H9 (cell line): ENCODE measurements around the gene STRADA. TPM values are rescaled to one million over a fixed set of nuclear protein-coding genes. Genes with fewer than 3 reads are reported as not detected.

Source experiments
- DNase-seq: peaks from one replicate; pipeline ENCODE4 v3.0.0-alpha.2; 2017
- H2AFZ ChIP-seq: one replicate; pipeline ENCODE4 v1.6.1; 2013; ENCODE audit warnings: mild to moderate bottlenecking, low read length, control low read depth, moderate library complexity
- H2AK5ac ChIP-seq: 2 replicates; pipeline ENCODE4 v1.6.1; 2013; ENCODE audit warnings: low read length, control low read depth, mixed read lengths; ENCODE audit not compliant: insufficient read length
- H2BK120ac ChIP-seq: one replicate; pipeline ENCODE4 v1.6.1; 2013; ENCODE audit warnings: low read depth, mild to moderate bottlenecking, low read length, control low read depth, inconsistent platforms; ENCODE audit not compliant: poor library complexity, severe bottlenecking
- H2BK12ac ChIP-seq: 2 replicates; pipeline ENCODE4 v1.6.1; 2013; ENCODE audit warnings: low read length, control low read depth, mixed read lengths, low read depth; ENCODE audit not compliant: insufficient read length
- H2BK15ac ChIP-seq: 2 replicates; pipeline ENCODE4 v1.6.1; 2013; ENCODE audit warnings: low read depth, low read length, control low read depth
- H2BK20ac ChIP-seq: one replicate; pipeline ENCODE4 v1.6.1; 2013; ENCODE audit warnings: low read depth, mild to moderate bottlenecking, low read length, control low read depth, inconsistent platforms; ENCODE audit not compliant: poor library complexity, severe bottlenecking
- H2BK5ac ChIP-seq: 2 replicates; pipeline ENCODE4 v1.6.1; 2013; ENCODE audit warnings: low read length, control low read depth, mixed read lengths; ENCODE audit not compliant: insufficient read length
- H3K14ac ChIP-seq: 2 replicates; pipeline ENCODE4 v1.6.1; 2013; ENCODE audit warnings: low read length, control low read depth; ENCODE audit not compliant: insufficient read depth
- H3K18ac ChIP-seq: 2 replicates; pipeline ENCODE4 v1.6.1; 2013; ENCODE audit warnings: low read depth, mild to moderate bottlenecking, mixed read lengths, low read length, control low read depth; ENCODE audit not compliant: insufficient read length
- H3K23ac ChIP-seq: 2 replicates; pipeline ENCODE4 v1.6.1; 2013; ENCODE audit warnings: low read length, control low read depth, mixed read lengths, low read depth; ENCODE audit not compliant: insufficient read length
- H3K23me2 ChIP-seq: 2 replicates; pipeline ENCODE4 v1.6.1; 2013; ENCODE audit warnings: low read depth, mild to moderate bottlenecking, mixed read lengths, low read length, control low read depth; ENCODE audit not compliant: insufficient read length, poor library complexity, severe bottlenecking
- H3K27ac ChIP-seq: 2 replicates; pipeline ENCODE4 v1.5.1; 2013; ENCODE audit warnings: low read length, control low read depth, mixed read lengths, low read depth; ENCODE audit not compliant: insufficient read length
- H3K27me3 ChIP-seq: 2 replicates; pipeline ENCODE4 v1.6.1; 2013; ENCODE audit warnings: low read length, control low read depth, inconsistent platforms; ENCODE audit not compliant: insufficient read depth
- H3K4ac ChIP-seq: 2 replicates; pipeline ENCODE4 v1.6.1; 2013; ENCODE audit warnings: low read depth, mild to moderate bottlenecking, control low read depth, inconsistent platforms, low read length, moderate library complexity
- H3K4me1 ChIP-seq: 2 replicates; pipeline ENCODE4 v1.6.1; 2013; ENCODE audit warnings: low read length, control low read depth, inconsistent platforms; ENCODE audit not compliant: insufficient read depth
- H3K4me2 ChIP-seq: 2 replicates; pipeline ENCODE4 v1.6.1; 2013; ENCODE audit warnings: low read length, control low read depth, mixed read lengths; ENCODE audit not compliant: insufficient read length, insufficient read depth
- H3K56ac ChIP-seq: 2 replicates; pipeline ENCODE4 v1.6.1; 2013; ENCODE audit warnings: low read depth, mild to moderate bottlenecking, mixed read lengths, low read length, control low read depth; ENCODE audit not compliant: insufficient read length
- H3K79me1 ChIP-seq: 2 replicates; pipeline ENCODE4 v1.6.1; 2013; ENCODE audit warnings: low read depth, mild to moderate bottlenecking, moderate library complexity, low read length, control low read depth, inconsistent platforms; ENCODE audit not compliant: insufficient read depth, poor library complexity, severe bottlenecking
- H3K79me2 ChIP-seq: 2 replicates; pipeline ENCODE4 v1.6.1; 2013; ENCODE audit warnings: low read length, control low read depth, inconsistent platforms; ENCODE audit not compliant: insufficient read depth
- H3K9ac ChIP-seq: 2 replicates; pipeline ENCODE4 v1.6.1; 2013; ENCODE audit warnings: low read length, control low read depth, mixed read lengths; ENCODE audit not compliant: insufficient read length; ENCODE audit errors: extremely low read depth
- H3K9me3 ChIP-seq: one replicate; pipeline ENCODE4 v1.6.1; 2013; ENCODE audit warnings: low read depth, low read length, inconsistent platforms; ENCODE audit not compliant: control insufficient read depth
- H3T11ph ChIP-seq: one replicate; pipeline ENCODE4 v1.6.1; 2013; ENCODE audit warnings: mild to moderate bottlenecking, low read length, control low read depth, inconsistent platforms
- H4K20me1 ChIP-seq: one replicate; pipeline ENCODE4 v1.6.1; 2013; ENCODE audit not compliant: control insufficient read depth, insufficient read length, insufficient read depth
- H4K5ac ChIP-seq: 2 replicates; pipeline ENCODE4 v1.6.1; 2013; ENCODE audit warnings: low read depth, mild to moderate bottlenecking, mixed read lengths, low read length, control low read depth; ENCODE audit not compliant: insufficient read length
- H4K8ac ChIP-seq: replicated peaks from 2 replicates; pipeline ENCODE4 v1.6.1; 2013; ENCODE audit warnings: low read length, control low read depth, mixed read lengths, low read depth; ENCODE audit not compliant: insufficient read length
- H4K91ac ChIP-seq: 2 replicates; pipeline ENCODE4 v1.6.1; 2013; ENCODE audit warnings: low read depth, mild to moderate bottlenecking, moderate library complexity, mixed read lengths, low read length, control low read depth; ENCODE audit not compliant: insufficient read length
- H3K27ac Mint-ChIP-seq, 3 experiments: 2 replicates in 2 of 3; 3 replicates in 1 of 3; pipeline ENCODE4 v1.8.0; 2020 to 2021; ENCODE audit warnings: mixed read lengths in 3 of 3, mild to moderate bottlenecking in 1 of 3, moderate library complexity in 1 of 3
- H3K27me3 Mint-ChIP-seq: 2 replicates; pipeline ENCODE4 v1.8.0; 2021; ENCODE audit warnings: low read depth, mild to moderate bottlenecking, moderate library complexity, mixed read lengths
- H3K36me3 Mint-ChIP-seq, 3 experiments: 2 replicates in 2 of 3; 3 replicates in 1 of 3; pipeline ENCODE4 v1.8.0; 2020 to 2021; ENCODE audit warnings: low read depth in 3 of 3, mixed read lengths in 3 of 3; ENCODE audit not compliant: insufficient read depth in 1 of 3
- H3K4me1 Mint-ChIP-seq, 2 experiments: 2 replicates each; pipeline ENCODE4 v1.8.0; 2020; ENCODE audit warnings: mixed read lengths in 2 of 2
- H3K4me3 Mint-ChIP-seq, 2 experiments: 2 replicates in 1 of 2; 3 replicates in 1 of 2; pipeline ENCODE4 v1.8.0; 2020 to 2021; ENCODE audit warnings: mild to moderate bottlenecking in 2 of 2, mixed read lengths in 2 of 2, moderate library complexity in 1 of 2
- H3K9me3 Mint-ChIP-seq, 2 experiments: 2 replicates in 1 of 2; 3 replicates in 1 of 2; pipeline ENCODE4 v1.8.0; 2020; ENCODE audit warnings: mild to moderate bottlenecking in 2 of 2, mixed read lengths in 2 of 2, moderate library complexity in 1 of 2
- CTCF ChIP-seq: fragments of 200-600 bp; sonication (generic); conservative IDR thresholded peaks from 3 replicates; pipeline ENCODE4 v1.8.0; 2021; ENCODE audit warnings: antibody characterized with exemption, mild to moderate bottlenecking
- WGBS: extraction: QIAGEN DNeasy Blood & Tissue Kit; methylation state at CpG from one replicate; pipeline ENCODE4 v1.1.7; 2013; ENCODE audit warnings: missing lambda C conversion rate, low lambda C conversion rate, mixed read lengths; ENCODE audit not compliant: insufficient read length; ENCODE audit errors: extremely low coverage; 5-methylcytosine and 5-hydroxymethylcytosine counted together
- total RNA-seq: library from RNA; stranded (reverse); gene quantifications from 2 replicates; pipeline ENCODE4 v1.2.1, GENCODE V29; 2021

Gene STRADA
- total RNA-seq, 1 experiment from 2014 or later = 35.0 TPM

GRCh38 chr17:63714550-63715277, 26.9 kb downstream of the STRADA start:
- no peaks in the 10 kb centered on the region for H3K4me1 Mint-ChIP-seq
- no peaks in the 10 kb centered on the region for H3K9me3 Mint-ChIP-seq
- H3K18ac ChIP-seq = no peak overlapping the region
- no peak overlapping the region for H3K9ac ChIP-seq
- no peak overlapping the region; the same call in 1 of the 2 replicates for H3K14ac ChIP-seq
- no peak overlapping the region for H3K27ac ChIP-seq
- no peak overlapping the region for H3K4me3 Mint-ChIP-seq
- H3K56ac ChIP-seq = no peak overlapping the region
- TF ChIP-seq CTCF = no peak
- H4K5ac ChIP-seq = no peak overlapping the region
- H3K27ac Mint-ChIP-seq = no peak overlapping the region; a peak in 1 of 7 replicates
- no peak overlapping the region for H2BK120ac ChIP-seq
- DNase-seq = no peak
- H3K4ac ChIP-seq = no peak overlapping the region
- no peaks in the 10 kb centered on the region for H3K79me1 ChIP-seq
- no peaks in the 10 kb centered on the region for H3K79me2 ChIP-seq
- H4K91ac ChIP-seq = no peak overlapping the region
- H4K8ac ChIP-seq = no peak overlapping the region
- no peak overlapping the region for H2BK15ac ChIP-seq
- H3T11ph ChIP-seq = no peak overlapping the region
- no peak overlapping the region for H2BK20ac ChIP-seq
- no peaks in the 10 kb centered on the region for H4K20me1 ChIP-seq
- H3K36me3 Mint-ChIP-seq = peaks cover 0 to 30% (median 28%) of the 10 kb centered on the region in 3 experiments; a peak in 5 of 7 replicates
- no CpG with 5 or more reads among the region's 10 CpGs for WGBS
- no peak overlapping the region for H2AFZ ChIP-seq
- H3K27me3 ChIP-seq = no peaks in the 10 kb centered on the region
- no peak overlapping the region for H3K4me2 ChIP-seq
- no peak overlapping the region for H2AK5ac ChIP-seq
- H3K9me3 ChIP-seq = no peaks in the 10 kb centered on the region
- H3K27me3 Mint-ChIP-seq = no peaks in the 10 kb centered on the region
- H2BK5ac ChIP-seq = no peak overlapping the region
- H3K4me1 ChIP-seq = no peaks in the 10 kb centered on the region
- H3K23me2 ChIP-seq = no peaks in the 10 kb centered on the region
- no peak overlapping the region for H3K23ac ChIP-seq
- H2BK12ac ChIP-seq = no peak overlapping the region
